ENCODE measurements around the gene PAAF1. TPM values are rescaled to one million over a fixed set of nuclear protein-coding genes. Genes with fewer than 3 reads are reported as not detected.
"Not testable (repeated sequence)": the region's sequence is repeated elsewhere in the genome, so short reads cannot be mapped to it uniquely, and the experiment has no call there.

The PAAF1 gene
- total and polyA plus RNA-seq, 3 donors from 2014 or later, result 44.0 to 65.5 (median 47.6) TPM

DNA sequence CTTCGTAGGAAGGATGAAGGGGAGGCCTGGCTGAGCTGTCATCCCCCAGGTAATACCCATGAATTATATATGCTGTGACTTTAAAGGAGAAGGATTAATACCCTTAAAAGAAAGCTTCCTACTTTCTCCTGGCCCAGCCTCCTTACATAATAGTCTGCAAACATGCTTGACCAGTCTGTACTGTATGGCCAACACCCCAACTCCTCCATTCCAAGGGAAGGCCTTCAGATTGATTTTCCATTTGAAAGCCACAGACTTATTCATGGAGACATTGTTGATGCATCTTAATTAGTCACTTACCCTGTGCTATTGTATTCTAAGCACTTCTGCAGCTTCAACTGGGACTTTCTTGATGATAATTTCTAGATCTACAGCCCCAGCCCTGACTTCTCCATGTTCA lies 2.0 kb downstream of the PAAF1 start:
- no peaks in the 10 kb centered on the region for H3K27me3 ChIP-seq
- H3K36me3 ChIP-seq (ENCODE audit: low read depth, missing control alignments), result no peaks in the 10 kb centered on the region
- 59 to 63% methylated on average over 1 of the region's 1 CpG for WGBS, 2 donors
- DNase-seq, result no peak
- intact Hi-C loops (cut with DNase I; ENCODE audit: low total_unique reads), result no loop called here
- H3K4me1 ChIP-seq, result peaks cover 11% of the 10 kb centered on the region
- TF ChIP-seq, protein P1, sequence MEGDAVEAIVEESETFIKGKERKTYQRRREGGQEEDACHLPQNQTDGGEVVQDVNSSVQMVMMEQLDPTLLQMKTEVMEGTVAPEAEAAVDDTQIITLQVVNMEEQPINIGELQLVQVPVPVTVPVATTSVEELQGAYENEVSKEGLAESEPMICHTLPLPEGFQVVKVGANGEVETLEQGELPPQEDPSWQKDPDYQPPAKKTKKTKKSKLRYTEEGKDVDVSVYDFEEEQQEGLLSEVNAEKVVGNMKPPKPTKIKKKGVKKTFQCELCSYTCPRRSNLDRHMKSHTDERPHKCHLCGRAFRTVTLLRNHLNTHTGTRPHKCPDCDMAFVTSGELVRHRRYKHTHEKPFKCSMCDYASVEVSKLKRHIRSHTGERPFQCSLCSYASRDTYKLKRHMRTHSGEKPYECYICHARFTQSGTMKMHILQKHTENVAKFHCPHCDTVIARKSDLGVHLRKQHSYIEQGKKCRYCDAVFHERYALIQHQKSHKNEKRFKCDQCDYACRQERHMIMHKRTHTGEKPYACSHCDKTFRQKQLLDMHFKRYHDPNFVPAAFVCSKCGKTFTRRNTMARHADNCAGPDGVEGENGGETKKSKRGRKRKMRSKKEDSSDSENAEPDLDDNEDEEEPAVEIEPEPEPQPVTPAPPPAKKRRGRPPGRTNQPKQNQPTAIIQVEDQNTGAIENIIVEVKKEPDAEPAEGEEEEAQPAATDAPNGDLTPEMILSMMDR (IDR thresholded peaks at IDR 0.05), result no peak
- no peak for TF ChIP-seq POLR2A (IDR thresholded peaks at IDR 0.05)
- H3K9me3 ChIP-seq, result no peaks in the 10 kb centered on the region
- H3K27ac ChIP-seq, result no peak overlapping the region
- no peak overlapping the region for H3K4me3 ChIP-seq

DNA sequence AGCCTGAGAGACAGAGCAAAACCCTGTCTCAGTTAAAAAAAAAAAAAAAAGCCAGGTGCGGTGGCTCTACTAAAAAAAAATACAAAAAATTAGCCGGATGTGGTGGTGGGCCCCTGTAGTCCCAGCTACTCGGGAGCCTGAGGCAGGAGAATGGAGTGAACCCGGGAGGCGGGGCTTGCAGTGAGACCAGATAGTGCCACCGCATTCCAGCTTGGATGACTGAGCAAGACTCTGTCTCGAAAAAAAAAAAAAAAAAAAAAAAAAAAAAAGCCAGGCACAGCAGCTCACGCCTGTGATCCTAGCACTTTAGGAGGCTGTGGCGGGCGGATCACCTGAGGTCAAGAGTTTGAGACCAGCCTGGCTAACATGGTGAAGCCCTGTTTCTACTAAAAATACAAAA lies 3.6 kb downstream of the PAAF1 start:
- H3K4me1 ChIP-seq; DNase-seq; H3K9me3 ChIP-seq; intact Hi-C loops (cut with DNase I; ENCODE audit: low total_unique reads); H3K27ac ChIP-seq; H3K36me3 ChIP-seq (ENCODE audit: low read depth, missing control alignments); H3K4me3 ChIP-seq; H3K27me3 ChIP-seq: not testable (repeated sequence)
- WGBS, 2 donors, result 83 to 89% methylated on average over 10 of the region's 10 CpGs

DNA sequence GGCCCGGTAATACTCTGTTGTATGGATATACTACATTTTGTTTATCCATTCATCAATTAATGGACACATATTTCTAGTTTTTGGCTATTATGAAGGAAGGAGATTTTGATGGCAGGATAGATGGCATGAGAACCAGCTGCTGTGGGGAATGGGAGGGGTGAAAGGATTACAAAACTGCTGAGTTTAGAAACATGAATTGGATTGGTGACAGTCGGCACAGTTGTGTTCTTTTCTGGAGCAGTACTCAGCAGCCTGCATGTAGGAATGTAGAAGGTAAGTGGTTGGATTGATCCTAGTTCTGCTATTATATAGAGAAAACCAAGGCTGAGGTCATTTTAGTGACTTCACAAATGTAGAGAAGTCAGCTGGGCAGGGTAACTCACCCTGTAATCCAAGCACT lies 7.1 kb downstream of the PAAF1 start:
- H3K27me3 ChIP-seq, result no peaks in the 10 kb centered on the region

DNA sequence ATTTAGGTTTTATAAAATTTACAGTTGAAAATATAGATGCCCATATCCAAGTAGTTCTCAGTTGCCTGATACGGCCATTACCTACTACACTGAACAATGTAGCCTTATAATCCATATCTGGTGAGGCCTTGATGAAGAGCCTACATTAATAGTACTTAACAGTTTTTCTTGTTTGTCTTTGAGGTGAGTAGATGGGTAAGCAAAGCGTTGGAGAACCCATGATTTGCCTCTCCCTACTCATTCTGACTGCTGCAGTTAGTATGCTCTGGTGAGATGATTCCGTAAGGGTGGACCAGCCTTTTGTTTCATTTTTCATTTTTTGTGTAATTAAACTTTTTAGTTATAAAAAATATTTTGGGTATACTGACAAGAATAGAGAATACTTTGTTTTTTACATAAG lies 11.4 kb downstream of the PAAF1 start:
- H3K9me3 ChIP-seq, result no peaks in the 10 kb centered on the region
- WGBS, 2 donors, result 93 to 94% methylated on average over 3 of the region's 3 CpGs
- H3K27ac ChIP-seq, result no peak overlapping the region
- intact Hi-C loops (cut with DNase I; ENCODE audit: low total_unique reads), result no loop called here
- H3K36me3 ChIP-seq (ENCODE audit: low read depth, missing control alignments), result no peaks in the 10 kb centered on the region
- H3K4me1 ChIP-seq, result no peaks in the 10 kb centered on the region
- TF ChIP-seq, protein P1 (IDR thresholded peaks at IDR 0.05), result no peak
- TF ChIP-seq POLR2A (IDR thresholded peaks at IDR 0.05), result no peak
- H3K4me3 ChIP-seq, result no peak overlapping the region
- H3K27me3 ChIP-seq, result no peaks in the 10 kb centered on the region
- DNase-seq, result no peak

More for the DNA sequence above, 7.1 kb downstream of the PAAF1 start:
- intact Hi-C loops (cut with DNase I; ENCODE audit: low total_unique reads), result no loop called here
- no peak overlapping the region for H3K4me3 ChIP-seq
- no peaks in the 10 kb centered on the region for H3K36me3 ChIP-seq (ENCODE audit: low read depth, missing control alignments)
- no peak for DNase-seq
- no peak overlapping the region for H3K27ac ChIP-seq
- H3K9me3 ChIP-seq, result no peaks in the 10 kb centered on the region
- TF ChIP-seq POLR2A (IDR thresholded peaks at IDR 0.05), result no peak
- TF ChIP-seq, protein P1 (IDR thresholded peaks at IDR 0.05), result no peak
- WGBS, 2 donors, result 81 to 90% methylated on average over 2 of the region's 2 CpGs
- H3K4me1 ChIP-seq, result no peaks in the 10 kb centered on the region

DNA sequence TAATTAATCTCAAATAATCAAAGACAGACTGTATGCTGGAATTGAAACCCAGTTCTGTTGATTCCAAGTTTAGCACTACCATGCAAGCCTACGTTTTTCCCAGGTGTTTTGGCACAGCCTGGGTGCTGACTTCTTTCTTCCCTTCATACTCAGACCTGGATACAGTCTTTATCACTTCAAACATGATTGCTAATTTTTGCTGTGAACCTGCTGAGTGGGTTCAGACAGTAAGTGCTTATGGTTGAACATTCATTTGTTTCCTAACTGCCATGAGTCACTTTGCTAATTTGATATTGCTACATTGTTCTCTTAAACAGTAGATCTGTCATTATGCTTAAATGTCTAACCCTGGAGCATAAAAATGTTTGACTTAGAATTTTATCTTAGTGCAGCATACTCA lies 12.2 kb downstream of the PAAF1 start:
- intact Hi-C loops (cut with DNase I; ENCODE audit: low total_unique reads), result no loop called here
- DNase-seq, result no peak
- Histone ChIP-seq H3K4me3 (no peak overlapping the region), H3K27ac (no peak overlapping the region), H3K27me3 (no peaks in the 10 kb centered on the region), H3K36me3 (ENCODE audit: low read depth, missing control alignments) (no peaks in the 10 kb centered on the region), H3K4me1 (no peaks in the 10 kb centered on the region), H3K9me3 (no peaks in the 10 kb centered on the region)
- WGBS, 2 donors, result 36 to 39% methylated on average over 1 of the region's 1 CpG
- no peak for TF ChIP-seq POLR2A (IDR thresholded peaks at IDR 0.05)
- TF ChIP-seq, protein P1 (IDR thresholded peaks at IDR 0.05), result no peak

All from testis (tissue), 3 donors.